ENCODE measurements around the gene ENAH.

DNA sequence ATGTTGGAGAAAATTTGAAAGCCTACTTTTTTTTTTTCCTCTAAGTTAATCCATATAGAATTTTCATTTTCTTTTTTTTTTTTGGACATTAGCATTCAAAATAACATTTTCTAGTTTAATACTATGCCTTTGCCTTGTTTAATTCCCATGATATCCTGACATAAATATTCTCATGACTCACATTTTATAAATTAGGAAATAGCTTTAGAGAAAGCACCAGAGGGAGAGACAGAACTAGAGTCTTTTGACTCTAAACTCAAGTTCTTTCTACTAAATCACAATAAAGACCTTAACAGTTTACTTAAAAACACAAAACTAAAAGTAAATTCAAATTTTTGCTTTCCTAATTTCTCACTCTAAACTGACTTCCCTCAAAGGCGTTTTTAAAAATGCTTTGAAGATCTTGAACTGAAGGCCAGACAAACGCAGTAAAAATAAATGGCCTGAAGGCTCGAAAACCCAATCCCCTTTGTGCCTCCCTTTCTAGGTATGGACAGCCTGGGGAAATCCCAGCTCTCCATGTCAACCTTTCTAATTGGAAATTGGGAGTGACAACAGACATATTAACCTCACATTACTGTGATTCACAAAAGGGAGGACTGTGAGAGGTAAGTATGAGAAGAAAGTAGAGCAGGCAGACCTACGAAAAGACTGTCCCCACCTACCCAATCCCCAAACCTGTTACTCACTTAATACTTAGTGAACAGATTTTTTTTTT, 104.6 kb downstream of the ENAH start:
- TF ChIP-seq, protein P1, sequence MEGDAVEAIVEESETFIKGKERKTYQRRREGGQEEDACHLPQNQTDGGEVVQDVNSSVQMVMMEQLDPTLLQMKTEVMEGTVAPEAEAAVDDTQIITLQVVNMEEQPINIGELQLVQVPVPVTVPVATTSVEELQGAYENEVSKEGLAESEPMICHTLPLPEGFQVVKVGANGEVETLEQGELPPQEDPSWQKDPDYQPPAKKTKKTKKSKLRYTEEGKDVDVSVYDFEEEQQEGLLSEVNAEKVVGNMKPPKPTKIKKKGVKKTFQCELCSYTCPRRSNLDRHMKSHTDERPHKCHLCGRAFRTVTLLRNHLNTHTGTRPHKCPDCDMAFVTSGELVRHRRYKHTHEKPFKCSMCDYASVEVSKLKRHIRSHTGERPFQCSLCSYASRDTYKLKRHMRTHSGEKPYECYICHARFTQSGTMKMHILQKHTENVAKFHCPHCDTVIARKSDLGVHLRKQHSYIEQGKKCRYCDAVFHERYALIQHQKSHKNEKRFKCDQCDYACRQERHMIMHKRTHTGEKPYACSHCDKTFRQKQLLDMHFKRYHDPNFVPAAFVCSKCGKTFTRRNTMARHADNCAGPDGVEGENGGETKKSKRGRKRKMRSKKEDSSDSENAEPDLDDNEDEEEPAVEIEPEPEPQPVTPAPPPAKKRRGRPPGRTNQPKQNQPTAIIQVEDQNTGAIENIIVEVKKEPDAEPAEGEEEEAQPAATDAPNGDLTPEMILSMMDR (IDR thresholded peaks at IDR 0.05), result no peak
- TF ChIP-seq POLR2A (IDR thresholded peaks at IDR 0.05), result no peak

All from uterus (tissue), 2 donors.